NCI-H1436 treated with DMSO at 0.1 percent for 48 hours (cell line): ENCODE measurements around the gene SSTR4.
"Not testable (repeated sequence)": the region's sequence is repeated elsewhere in the genome, so short reads cannot be mapped to it uniquely, and the experiment has no call there.

Experiments
- DNase-seq: peaks from one replicate; lab custom pipeline; 2025; lab: John Stamatoyannopoulos, UW

SSTR4 gene, protein sequence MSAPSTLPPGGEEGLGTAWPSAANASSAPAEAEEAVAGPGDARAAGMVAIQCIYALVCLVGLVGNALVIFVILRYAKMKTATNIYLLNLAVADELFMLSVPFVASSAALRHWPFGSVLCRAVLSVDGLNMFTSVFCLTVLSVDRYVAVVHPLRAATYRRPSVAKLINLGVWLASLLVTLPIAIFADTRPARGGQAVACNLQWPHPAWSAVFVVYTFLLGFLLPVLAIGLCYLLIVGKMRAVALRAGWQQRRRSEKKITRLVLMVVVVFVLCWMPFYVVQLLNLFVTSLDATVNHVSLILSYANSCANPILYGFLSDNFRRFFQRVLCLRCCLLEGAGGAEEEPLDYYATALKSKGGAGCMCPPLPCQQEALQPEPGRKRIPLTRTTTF

GRCh38 chr20:23034721-23035671 lies at the start of gene SSTR4:
TSS of gene SSTR4 (plus strand) at chr20:23035312. CDS start at chr20:23035484, 172 bp downstream.
- DNase-seq: no peak

GRCh38 chr20:22986601-22987000 lies 48.5 kb upstream of the SSTR4 start:
- DNase-seq: no peak

- DNase-seq: not testable (repeated sequence)
Measured at GRCh38 chr20:22991424-22991823, 43.7 kb upstream of the SSTR4 start.

DNA sequence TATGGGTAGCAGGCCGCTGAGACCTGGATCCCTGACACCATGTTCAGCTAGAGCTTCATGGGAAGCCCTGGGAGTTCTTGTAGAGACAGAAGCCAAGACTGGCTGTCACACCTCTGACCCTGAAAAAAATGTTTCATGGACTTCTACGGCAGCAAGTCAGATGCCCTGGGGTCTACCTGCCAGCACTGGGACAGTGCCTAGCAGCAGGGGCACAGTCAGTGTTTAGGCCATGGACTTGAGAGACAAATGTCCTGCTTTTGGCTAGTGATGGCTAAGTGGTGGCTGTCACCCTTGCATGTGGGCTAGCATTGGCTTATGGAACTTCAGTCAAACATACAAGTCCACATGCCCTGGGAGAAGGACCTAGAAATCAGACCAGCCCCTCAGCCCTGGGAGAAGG lies 41.3 kb upstream of the SSTR4 start:
- DNase-seq: no peak

DNA sequence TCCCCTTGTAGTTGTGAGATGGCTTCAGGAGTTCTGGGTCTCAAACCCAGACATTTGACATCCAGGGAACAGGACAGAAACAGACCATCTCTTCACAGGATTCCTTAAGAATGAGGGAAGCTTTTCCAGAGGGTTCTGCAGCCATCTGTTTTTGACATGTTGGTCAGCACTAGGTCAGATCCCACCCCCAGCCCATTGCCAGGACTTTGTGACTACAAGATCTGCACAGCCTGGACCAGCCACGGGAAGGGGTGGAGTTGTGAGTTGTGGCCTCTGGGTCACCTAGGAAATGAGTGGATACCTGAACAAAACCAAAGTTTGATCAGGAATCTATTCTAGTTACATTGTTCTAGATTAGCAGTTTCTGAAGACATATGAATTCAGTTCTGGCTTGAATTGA lies 39.2 kb upstream of the SSTR4 start:
- no peak for DNase-seq

DNA sequence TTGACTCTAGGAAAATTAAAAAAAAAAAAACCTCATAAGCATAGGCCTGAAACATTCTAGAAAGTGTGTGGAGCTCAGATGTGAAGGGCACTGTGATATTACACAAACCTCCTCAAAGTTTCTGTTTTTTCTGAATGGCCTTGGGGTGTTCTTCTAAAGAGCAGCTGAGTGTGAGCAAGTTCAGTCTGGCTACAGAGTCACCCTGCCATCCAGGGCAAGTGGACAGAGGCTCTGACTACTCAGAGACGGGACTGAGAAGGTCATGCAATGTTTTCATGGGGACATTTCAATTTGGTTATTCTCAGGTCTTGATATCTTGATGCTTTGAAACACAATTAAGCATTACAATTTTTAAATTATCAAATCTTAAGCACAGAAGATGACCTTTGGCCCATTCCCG lies 36.6 kb upstream of the SSTR4 start:
- DNase-seq: no peak

DNA sequence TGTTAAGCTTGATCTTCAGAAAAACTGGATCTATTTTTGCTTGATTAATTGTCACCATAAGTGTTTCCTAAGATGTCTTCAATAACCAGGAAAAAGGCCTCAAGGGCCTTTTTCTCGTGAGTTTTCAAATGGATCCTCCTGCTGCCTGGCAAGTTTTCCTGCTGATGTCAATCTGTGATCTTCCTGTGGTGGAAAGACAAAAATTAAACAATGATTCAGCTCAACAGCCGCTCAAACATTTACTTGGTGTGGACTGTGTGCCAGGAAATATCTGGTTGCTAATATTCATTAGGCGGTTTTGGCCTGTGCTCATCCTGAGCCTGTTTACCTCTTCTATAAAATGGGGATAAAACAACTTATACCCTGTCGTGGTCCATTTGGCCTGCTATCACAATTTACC lies 35.4 kb upstream of the SSTR4 start:
- DNase-seq: no peak

GRCh38 chr20:23000232-23000947 lies 34.7 kb upstream of the SSTR4 start:
- no peak for DNase-seq

- no peak for DNase-seq
Measured at GRCh38 chr20:23002276-23002675, 32.8 kb upstream of the SSTR4 start.

DNA sequence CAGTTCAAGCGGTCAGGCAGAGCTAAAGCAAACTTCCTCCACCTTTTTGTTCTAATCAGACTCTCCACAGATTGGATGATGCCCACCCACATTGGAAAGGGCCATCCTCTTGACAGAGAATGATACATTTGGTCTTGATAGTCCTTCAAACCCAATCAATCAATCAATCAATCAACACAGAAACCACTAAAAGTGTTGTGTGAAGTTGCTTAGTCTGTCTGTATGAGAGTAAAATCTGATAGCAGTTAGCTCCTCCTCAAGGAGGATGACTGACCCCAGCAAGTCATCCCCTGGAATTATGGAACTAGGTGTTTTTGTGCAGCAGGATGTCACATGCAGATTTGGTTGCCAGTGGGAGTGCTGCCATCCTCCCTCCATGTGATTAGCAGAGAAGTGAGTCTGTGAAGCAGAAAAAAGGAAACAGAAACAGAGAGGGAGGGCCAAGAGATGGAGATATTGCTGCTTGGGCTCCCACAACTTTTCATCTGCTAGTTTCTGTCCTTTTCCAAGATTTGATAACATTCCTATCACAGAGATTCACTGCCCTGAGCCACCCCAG lies 32.0 kb upstream of the SSTR4 start:
- no peak for DNase-seq

DNA sequence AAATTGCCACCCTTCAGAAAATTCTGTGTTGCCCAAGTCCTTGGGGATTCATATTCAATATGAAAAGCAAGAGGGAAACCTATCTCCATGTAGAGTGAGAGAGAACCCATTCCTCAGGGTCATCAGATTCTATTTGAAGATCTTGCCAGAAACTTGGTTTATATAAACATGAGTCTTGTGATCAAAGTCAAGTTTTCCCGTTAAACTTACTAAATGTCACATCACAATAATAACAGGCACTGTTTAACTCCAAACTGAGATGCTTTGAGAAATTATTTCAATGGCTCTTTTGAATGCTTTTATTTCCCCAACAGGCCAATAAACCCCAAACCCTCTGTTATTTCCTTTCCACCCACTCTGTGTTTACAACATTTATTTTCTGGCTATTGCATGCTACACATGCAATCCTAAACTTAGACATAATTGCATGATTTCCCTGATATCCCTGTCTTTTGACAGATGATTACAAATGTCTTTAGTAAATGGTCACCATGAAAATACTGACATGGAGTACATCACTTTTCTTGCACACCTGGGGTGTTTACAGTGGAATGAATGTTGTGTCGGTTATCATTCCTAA lies 31.1 kb upstream of the SSTR4 start:
- DNase-seq: no peak

DNA sequence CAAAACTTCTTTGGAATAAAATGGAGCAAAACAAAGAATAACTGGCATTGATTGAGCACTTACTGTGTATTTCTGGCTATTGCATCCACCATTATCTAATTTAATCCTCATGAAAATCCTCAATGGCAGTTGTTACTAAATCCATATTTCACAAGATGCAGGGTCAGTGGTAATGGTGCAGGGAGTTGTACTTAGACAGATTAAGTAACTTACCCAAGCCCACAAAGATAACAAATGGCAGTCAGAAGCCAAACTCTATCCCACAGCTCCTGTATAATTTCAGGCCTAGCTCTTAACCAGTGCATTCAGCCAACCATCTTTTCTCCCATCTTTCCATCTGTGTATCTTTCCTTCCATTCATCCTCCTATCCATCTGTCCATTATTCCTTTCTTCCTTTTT lies 29.3 kb upstream of the SSTR4 start:
- no peak for DNase-seq

DNA sequence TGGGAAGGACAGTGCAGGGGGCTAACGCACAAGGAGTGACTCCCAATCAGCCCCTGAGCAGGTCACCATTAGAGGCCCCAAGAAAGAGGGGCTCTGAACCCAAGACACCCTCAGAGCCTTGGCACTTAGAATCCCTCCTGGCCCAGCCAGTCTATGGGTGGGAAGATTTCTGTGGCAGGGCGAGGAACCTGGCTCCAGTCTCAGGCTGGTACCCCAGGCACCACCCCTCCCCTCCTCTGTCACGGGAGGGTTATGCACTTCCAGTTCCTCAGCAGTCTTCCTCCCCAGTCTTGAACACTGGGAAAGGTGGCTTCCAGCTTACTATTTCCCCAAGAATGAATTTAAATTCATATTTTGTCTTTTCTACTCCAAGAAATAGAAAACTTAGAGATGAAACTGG lies 27.6 kb upstream of the SSTR4 start:
- no peak for DNase-seq

DNA sequence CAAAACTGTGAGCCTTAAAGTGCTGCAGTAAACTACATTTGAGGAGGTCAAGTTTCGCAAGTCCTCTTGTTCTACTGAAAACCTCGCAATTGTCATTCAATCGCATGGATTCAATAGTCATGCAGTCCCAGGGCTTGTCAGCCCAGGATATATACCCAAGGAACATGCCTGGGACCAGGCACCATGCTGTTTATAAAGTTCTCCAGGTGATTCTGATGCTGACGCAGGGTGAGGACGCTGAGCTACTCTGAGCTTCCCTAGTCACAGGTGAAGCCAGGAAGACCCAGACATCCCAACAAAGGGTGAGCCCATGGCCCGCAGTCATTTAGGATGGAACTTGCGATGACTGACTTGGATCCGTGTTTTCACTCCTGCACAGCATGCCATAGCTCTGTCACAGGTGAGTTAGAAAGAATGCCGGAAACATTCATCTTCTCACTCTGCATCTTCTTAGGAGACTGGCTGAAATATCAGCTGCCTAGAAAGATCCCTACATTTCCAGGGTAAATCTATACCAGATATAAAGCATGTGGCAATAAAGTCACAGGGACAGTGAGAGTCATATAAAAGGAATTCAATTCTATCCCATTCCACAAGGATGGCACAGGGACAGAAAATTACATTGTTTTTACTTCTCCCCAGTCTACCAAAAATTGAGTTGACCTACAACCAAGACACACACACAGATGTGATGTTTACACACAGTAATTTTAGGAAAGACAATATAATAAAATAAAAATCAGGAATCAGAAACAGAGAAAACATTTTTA lies 27.0 kb upstream of the SSTR4 start:
- no peak for DNase-seq

DNA sequence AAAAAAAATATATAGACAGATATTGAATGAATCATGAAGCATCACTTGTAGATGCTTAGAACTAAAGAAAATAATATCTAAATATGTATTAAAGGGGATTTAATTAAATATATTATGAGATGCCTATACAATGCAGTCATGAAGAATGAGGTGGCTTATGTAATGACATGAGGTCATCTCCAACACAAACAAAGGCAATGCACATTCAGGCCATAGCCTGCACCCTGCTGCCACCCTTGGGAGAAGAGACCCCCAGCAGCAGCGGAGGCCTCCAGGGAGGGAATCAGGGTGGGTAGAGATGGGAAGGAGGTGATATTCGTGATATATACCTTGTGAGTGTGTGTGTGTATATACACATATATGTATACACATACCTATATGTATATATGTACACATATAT lies 26.4 kb upstream of the SSTR4 start:
- no peak for DNase-seq

GRCh38 chr20:23009636-23010035 lies 25.5 kb upstream of the SSTR4 start:
- no peak for DNase-seq

- DNase-seq: no peak
Measured at GRCh38 chr20:23010096-23010495, 25.0 kb upstream of the SSTR4 start.

GRCh38 chr20:23011008-23011721 lies 23.9 kb upstream of the SSTR4 start:
- DNase-seq: no peak

DNA sequence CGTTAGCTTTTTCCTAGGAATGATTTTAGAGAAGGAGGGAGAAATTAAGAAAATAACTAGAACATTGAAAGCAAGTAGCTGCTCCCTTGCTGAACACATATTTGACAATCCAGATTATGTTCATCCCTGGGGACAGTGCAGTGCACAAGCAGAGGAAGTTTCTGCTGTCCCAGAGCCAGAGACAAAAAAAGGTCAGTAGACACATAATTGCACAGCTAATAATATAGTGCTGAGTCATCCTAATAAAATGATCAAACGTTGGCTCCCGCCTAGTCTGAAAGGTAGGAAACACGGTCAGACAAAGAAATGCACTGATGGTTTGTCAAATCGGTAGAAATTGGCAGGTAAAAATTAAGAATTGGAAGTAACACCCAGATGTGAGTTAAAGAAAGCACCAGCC lies 21.7 kb upstream of the SSTR4 start:
- no peak for DNase-seq

GRCh38 chr20:23017516-23017915 lies 17.6 kb upstream of the SSTR4 start:
- DNase-seq: no peak
